Measurements from ENCODE around the gene MSI2. TPM values are rescaled to one million over a fixed set of nuclear protein-coding genes. Genes with fewer than 3 reads are reported as not detected.

The MSI2 gene
- total RNA-seq, 1 donor from 2014 or later = 21.1 TPM

DNA sequence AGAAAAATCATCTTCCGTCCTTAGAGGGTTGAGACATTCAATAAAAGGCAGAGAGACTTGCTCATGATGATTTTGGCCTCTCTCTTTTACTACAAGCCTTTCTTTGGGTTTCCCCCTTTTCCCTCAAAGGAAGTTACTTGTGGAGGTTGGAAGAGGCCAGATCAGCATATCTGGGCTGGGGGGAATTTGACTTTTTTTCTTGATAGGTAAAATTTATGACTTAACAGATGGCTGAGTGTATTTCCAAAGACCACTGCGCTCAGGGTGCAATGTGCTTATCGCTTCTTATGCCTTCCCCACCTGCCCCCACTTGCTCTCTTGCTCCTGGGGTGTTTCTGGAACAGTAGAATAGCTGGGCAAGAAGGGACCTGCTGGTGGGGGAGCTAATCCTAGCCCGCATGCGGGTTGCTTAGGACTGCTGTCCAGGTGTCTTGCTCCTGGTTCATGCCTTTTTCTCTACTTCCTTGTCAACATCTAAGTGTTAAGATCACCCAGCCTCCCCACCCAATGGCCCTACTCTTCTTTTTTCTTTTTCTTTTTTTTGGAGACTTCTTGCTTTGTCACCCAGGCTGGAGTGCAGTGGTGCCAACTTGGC lies 131.9 kb downstream of the MSI2 start:
- DNase-seq (ENCODE audit: low read depth) (no peak), FAIRE-seq (no peak)
- Histone ChIP-seq H3K4me3 (ENCODE audit: low read depth, low read length) (no peak overlapping the region), H3K27me3 (ENCODE audit: control insufficient read depth, insufficient read depth, low read length) (no peaks in the 10 kb centered on the region), H3K36me3 (ENCODE audit: control insufficient read depth, insufficient read depth, low read length) (no peaks in the 10 kb centered on the region)
- TF ChIP-seq CTCF (IDR thresholded peaks at IDR 0.05; ENCODE audit: insufficient read depth, low read length, severe bottlenecking) = no peak

GRCh38 chr17:57389473-57389872 lies 133.2 kb downstream of the MSI2 start:
- DNase-seq (ENCODE audit: low read depth) (no peak), FAIRE-seq (no peak)
- no peak overlapping the region for H3K4me3 ChIP-seq (ENCODE audit: low read depth, low read length)
- no peaks in the 10 kb centered on the region for H3K36me3 ChIP-seq (ENCODE audit: control insufficient read depth, insufficient read depth, low read length)
- TF ChIP-seq CTCF (IDR thresholded peaks at IDR 0.05; ENCODE audit: insufficient read depth, low read length, severe bottlenecking) = no peak
- no peaks in the 10 kb centered on the region for H3K27me3 ChIP-seq (ENCODE audit: control insufficient read depth, insufficient read depth, low read length)

DNA sequence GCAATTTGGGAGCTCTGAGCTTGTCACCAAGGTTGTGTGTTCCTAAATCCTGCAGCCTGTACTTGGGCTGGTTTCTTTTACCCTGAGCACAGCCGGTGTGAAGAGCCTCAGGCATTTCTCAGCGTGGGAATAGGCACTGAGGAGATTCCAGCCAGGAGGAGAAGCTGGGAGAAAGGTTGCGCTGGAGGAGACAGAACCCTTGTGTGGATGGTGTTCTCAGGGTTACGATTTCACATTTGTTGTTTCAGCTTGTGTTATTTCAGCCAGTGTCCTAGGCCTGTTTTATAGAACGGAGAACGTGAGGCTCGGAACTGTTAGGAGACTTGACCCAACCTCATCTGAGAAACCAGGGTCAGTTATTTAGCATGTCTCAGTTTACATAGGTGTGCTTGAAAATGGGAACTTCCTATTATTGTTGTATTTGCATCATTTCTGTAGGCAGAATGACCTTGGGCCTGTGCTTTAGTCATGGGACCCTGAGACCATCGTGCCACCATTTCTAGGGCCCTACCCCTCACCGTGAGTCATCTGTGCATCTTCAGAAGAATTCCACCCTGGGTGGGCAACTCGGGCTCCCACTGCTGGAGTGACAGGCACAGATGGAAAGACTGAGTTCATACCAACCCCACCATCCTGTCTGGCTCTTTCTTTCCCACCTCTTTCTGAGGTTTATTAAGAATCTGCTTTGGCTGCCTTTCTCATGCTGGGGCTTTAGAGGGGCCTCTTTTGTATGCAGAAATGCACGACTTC lies 134.9 kb downstream of the MSI2 start:
- TF ChIP-seq CTCF (IDR thresholded peaks at IDR 0.05; ENCODE audit: insufficient read depth, low read length, severe bottlenecking) = no peak
- Histone ChIP-seq H3K36me3 (ENCODE audit: control insufficient read depth, insufficient read depth, low read length) (no peaks in the 10 kb centered on the region), H3K27me3 (ENCODE audit: control insufficient read depth, insufficient read depth, low read length) (no peaks in the 10 kb centered on the region), H3K4me3 (ENCODE audit: low read depth, low read length) (no peak overlapping the region)
- FAIRE-seq = no peak
- no peak for DNase-seq (ENCODE audit: low read depth)

GRCh38 chr17:57391857-57392471 lies 135.6 kb downstream of the MSI2 start:
- no peak for TF ChIP-seq CTCF (IDR thresholded peaks at IDR 0.05; ENCODE audit: insufficient read depth, low read length, severe bottlenecking)
- FAIRE-seq (no peak), DNase-seq (ENCODE audit: low read depth) (no peak)
- no peak overlapping the region for H3K4me3 ChIP-seq (ENCODE audit: low read depth, low read length)
- H3K27me3 ChIP-seq (ENCODE audit: control insufficient read depth, insufficient read depth, low read length) = no peaks in the 10 kb centered on the region
- H3K36me3 ChIP-seq (ENCODE audit: control insufficient read depth, insufficient read depth, low read length) = no peaks in the 10 kb centered on the region

GRCh38 chr17:57393368-57393767 lies 137.0 kb downstream of the MSI2 start:
- no peak for FAIRE-seq

More at GRCh38 chr17:57393368-57393767, 137.0 kb downstream of the MSI2 start:
- no peak for TF ChIP-seq CTCF (IDR thresholded peaks at IDR 0.05; ENCODE audit: insufficient read depth, low read length, severe bottlenecking)
- H3K4me3 ChIP-seq (ENCODE audit: low read depth, low read length) = no peak overlapping the region
- no peak for DNase-seq (ENCODE audit: low read depth)
- no peaks in the 10 kb centered on the region for H3K27me3 ChIP-seq (ENCODE audit: control insufficient read depth, insufficient read depth, low read length)
- no peaks in the 10 kb centered on the region for H3K36me3 ChIP-seq (ENCODE audit: control insufficient read depth, insufficient read depth, low read length)

Measured in bronchial epithelial cell (primary cell).